Measurements from ENCODE around the gene GDI2.

- TF ChIP-seq SP1 (IDR thresholded peaks at IDR 0.05) = no peak
- TF ChIP-seq TARDBP (IDR thresholded peaks at IDR 0.05) = no peak
- no peak for TF ChIP-seq FOXK2 (IDR thresholded peaks at IDR 0.05)
- TF ChIP-seq ZNF384 (IDR thresholded peaks at IDR 0.05) = no peak
These were observed 89.5 kb downstream of the GDI2 start for GRCh38 chr10:5723692-5724091.

Data from HEK293T (cell line).